Stimulated activated CD4-positive, alpha-beta T cell treated with anti-CD3 and anti-CD28 coated beads, Interleukin-15, amount 100 ng/mL, for 1 hour (primary cell): ENCODE data around the gene SLC9A9.
"Not testable (repeated sequence)": the region's sequence is repeated elsewhere in the genome, so short reads cannot be mapped to it uniquely, and the experiment has no call there.

ENCODE experiments used
- DNase-seq, 2 donors: peaks; one replicate each; pipeline ENCODE4 v3.0.0-alpha.2; 2020; ENCODE audit warnings: low read depth in 1 of 2, low spot score in 1 of 2

Gene SLC9A9

GRCh38 chr3:143302638-143303171, 545.6 kb downstream of the SLC9A9 start:
- DNase-seq, result no peak

DNA sequence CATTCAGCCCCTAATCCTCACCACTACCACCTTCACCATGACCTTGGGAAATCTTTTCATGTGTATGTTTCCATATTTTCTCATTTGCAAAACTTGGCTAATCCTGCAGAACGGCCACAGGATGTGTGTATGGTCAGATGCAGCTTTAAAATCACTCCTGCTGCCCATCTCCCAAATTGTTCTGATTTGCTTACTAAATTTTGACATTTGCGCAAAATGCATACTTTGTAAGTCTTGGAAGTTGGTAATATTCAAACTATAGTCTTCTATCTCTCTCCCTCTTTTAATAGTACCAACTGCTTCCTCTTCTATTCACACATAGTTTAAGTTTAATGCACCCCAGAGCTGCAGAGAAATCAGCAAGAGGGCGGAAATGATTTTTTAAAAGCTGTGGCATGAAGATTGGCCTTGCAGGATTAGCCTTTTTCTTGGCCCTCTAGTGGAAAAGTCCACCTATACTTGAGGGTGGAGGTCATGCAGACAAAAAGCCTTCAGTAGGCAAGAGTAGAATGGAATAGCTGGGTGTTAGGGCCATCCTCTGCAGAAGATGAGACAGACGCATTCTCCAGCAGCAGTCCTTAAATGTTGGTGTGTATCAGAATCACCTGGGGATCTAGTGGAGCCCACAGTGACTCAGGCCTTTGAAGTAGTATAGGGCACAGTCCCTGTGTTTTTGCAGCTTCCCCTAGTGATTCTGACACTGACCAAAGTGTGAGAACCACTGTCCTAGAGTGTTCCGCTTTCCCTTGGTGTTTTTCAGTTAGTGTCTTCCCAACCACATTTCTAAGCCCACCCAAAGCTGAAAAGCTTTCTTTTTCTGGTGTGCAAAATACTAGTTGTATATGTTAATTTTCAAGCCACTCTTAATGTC, 547.0 kb downstream of the SLC9A9 start:
- no peak for DNase-seq

GRCh38 chr3:143298886-143299535, 549.3 kb downstream of the SLC9A9 start:
- DNase-seq, result no peak

DNA sequence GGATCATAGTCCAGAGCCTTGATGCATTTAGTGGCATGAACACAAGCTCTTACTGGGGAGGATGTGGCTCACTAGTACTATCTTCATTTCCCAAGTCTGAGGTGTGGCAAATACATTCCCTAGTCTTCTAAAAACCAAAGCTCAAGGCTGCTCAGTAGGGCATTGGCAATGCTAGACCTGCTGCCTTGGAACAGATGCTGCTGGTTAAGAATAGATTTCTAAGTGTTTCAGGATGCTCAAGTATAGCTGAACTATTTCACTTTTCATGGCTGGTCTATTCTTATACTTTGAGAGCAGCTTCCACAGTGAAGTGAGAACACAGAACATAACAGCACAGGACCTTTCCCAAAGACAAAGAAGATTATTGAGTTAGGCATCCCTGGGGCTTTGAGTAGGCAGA, 549.9 kb downstream of the SLC9A9 start:
- no peak for DNase-seq

- DNase-seq, result no peak
Measured at GRCh38 chr3:143295201-143296080, 552.8 kb downstream of the SLC9A9 start.

GRCh38 chr3:143294188-143294587, 554.1 kb downstream of the SLC9A9 start:
- no peak for DNase-seq

- DNase-seq, result no peak
Measured at GRCh38 chr3:143291836-143292447, 556.3 kb downstream of the SLC9A9 start.

- no peak for DNase-seq
Measured at GRCh38 chr3:143288944-143289343, 559.3 kb downstream of the SLC9A9 start.

DNA sequence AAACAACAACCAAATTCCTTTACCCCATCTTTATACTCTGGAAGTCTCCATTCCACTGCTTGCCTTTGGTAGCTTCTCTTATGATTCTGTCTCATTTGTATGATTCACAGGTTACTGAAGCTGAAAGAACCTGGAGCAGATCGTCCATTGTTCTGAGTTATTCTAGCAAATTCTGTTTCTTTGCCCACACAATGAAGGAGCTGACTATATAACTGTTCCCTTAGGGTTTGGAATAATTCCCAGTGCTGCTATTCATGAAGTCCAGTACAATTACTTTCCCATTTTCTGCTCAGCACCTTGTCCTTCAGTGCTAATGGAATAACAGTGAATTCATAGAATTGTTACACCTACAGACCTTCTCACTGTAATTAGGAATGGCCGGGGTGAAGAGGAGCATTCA, 560.9 kb downstream of the SLC9A9 start:
- DNase-seq, result no peak

- no peak for DNase-seq
Measured at GRCh38 chr3:143286392-143287010, 561.8 kb downstream of the SLC9A9 start.

DNA sequence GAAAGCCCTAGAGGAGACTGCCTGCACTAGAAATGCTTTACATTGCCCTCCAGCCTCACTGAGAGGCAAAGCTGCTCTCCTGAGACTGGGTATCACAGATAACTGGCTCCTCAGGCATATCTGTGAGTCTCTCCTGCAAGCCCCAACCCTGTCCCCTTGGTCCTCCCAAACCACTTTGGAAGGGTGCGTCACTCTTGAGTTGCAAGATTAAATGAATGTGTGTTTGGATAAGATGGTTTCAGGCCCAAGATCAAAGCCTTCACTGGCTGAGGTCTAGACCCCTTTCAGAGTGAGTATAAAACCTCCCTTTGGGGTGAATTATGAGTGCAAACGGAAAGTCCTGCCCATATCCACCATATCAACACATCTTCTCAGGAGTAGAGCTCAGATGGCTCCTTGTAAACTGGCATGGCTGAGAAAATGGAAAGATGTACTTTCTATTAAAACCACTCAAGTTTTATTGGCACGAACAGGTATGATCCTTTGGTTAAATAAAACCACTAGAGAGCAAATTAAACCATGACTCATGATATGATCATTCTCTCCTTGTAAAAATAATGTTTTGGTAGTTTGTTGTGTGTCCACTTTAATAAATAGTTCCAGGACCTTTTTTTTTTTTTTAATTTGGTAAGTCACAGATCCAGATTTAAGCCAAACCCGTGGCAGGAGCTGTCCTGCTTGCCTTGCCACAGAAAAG, 564.7 kb downstream of the SLC9A9 start:
- DNase-seq, result no peak

DNA sequence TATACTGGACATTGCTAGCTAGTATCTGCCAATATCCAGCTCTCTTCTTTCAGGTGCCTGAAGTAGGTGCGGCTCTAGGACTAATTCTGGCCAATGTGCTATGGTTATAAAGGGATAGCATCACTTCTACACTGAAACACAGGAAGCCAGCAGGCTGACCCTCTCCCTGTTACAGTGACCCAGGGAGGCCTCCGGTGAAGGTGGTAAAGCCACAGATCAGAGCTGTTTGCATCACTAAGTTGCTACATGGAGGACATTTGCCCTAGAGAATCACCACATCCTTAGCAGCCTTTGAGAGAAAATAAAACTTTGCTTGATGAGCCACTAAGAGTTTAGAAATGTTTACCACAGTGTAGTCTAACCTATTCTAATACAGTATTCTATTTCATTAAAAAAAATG, 567.3 kb downstream of the SLC9A9 start:
- DNase-seq, result no peak

GRCh38 chr3:143279567-143279966, 568.7 kb downstream of the SLC9A9 start:
- not testable (repeated sequence) for DNase-seq

DNA sequence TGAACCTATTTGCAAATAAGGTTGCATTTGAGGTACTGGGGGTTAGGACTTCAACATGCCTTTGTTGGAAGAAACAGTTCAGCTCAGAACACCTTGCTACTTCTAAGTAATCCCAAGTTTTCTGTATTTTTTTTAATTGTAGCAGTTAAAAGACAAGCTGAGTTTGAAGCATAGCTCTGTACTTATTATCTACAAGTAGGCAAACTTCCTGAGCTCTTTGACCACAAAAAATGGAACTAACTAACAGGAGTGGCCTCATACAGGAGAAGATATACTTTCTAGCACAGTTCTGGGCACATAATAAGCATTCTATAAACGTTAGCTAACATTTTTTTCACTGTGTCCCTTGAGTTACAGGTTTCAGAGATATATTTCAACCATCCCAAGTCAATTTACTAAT, 569.5 kb downstream of the SLC9A9 start:
- no peak for DNase-seq

- no peak for DNase-seq
Measured at GRCh38 chr3:143277531-143277930, 570.7 kb downstream of the SLC9A9 start.

GRCh38 chr3:143276592-143276991, 571.7 kb downstream of the SLC9A9 start:
- no peak for DNase-seq

DNA sequence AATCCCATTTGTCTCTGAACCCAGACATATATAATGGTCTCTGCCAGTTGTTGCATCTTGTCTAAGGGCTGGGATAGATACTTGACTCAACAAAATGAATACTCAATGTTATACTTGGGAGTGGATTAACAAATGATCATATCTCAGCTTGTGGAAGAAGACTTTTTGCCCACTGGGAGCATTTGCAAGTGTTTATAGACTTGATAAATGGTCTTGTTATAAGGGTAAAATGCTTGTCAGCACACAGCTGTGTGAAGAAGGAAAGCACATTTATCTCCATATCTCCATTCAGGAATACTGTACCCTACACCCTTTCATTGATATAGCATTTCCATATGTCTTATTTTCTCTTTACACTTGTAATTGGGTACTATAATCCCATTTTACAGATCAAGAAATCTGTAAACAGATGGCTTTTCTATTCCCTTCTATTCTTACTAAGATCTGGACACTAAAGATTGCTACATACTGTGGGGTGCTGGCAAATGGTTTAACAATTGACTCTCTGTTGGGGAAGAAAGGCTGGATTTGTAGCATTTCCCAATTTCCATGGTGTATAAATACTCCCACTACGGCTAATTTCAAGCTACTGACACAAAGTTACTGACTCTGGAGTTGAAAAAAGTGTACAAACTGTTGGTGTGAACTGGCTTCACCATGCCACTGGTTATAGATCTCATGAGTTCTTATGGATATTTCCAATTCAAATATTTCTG, 574.1 kb downstream of the SLC9A9 start:
- no peak for DNase-seq

DNA sequence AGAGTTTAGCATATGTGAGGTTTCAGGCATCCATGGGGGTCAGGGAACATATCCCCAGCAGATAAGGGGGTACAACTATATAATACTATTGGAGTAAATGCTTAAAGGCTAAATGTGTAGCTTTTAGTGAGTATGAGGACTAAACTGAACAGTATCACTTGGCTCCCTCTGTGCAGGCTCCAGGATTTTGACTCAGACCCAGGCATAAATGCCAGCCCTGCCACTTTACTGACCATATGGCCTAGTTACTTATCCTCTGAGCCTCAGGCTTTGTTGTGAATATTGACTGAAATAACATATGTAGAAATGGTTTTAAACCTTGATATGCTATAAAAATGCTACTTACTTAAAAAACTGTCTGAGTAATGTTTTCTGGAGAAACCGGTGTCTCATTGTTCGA, 577.1 kb downstream of the SLC9A9 start:
- DNase-seq, result no peak

- DNase-seq, result no peak
Measured at GRCh38 chr3:143269741-143270140, 578.5 kb downstream of the SLC9A9 start.
